Measurements from ENCODE around the gene VASP. TPM values are rescaled to one million over a fixed set of nuclear protein-coding genes. Genes with fewer than 3 reads are reported as not detected.
A peak's percentile ranks its signal among the peaks of the same experiment; 100 is the strongest.

Gene VASP
- total and polyA plus RNA-seq, 2 of the 13 experiments (the other 11 are each of a cell fraction or from before 2014, with no cell fraction given): 41.8 to 67.1 TPM

DNA sequence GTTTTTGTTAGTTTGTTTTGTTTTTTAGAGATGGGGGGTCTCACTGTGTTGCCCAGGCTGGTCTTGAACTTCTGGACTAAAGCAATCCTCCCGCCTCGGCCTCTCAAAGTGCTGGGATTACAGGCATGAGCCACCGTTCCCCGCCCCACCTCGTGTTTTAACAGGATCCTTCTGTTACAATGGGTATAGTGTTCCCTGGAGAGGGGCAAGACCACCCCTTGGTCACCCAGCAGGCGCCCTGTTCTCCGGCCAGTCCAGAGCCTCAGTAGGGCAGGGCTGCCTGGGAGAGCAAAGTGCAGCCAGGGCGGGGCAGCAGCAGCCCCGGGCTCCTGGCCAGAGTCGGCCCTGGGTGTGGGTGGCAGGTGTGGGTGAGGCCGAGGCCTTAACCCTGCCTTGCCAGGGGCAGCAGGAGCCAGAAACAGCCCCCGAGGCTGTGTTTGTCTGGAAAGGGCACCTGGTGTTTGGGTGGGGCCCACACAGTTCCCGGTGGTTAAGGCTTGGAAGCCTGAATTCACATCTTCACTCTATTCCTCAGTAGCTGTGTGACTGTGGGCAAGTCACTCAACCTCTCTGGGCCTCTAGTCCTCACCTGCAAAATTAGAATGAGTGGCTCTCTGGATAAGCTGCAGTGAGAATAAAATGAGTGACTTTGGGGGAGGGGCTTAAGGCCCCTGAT lies 7.2 kb downstream of the VASP start (continued):
- peak; percentile 80; the same call in 1 of the 2 replicates for TF ChIP-seq NFKB2 (CRISPR knock-in tag; IDR thresholded peaks at IDR 0.05; ENCODE audit: borderline replicate concordance)
- 0 out of 2 replicates have a peak, but pooled peaks have one; percentile 58 for TF ChIP-seq RFXAP (CRISPR knock-in tag; IDR thresholded peaks at IDR 0.05; ENCODE audit: borderline replicate concordance)
- TF ChIP-seq, protein P1, sequence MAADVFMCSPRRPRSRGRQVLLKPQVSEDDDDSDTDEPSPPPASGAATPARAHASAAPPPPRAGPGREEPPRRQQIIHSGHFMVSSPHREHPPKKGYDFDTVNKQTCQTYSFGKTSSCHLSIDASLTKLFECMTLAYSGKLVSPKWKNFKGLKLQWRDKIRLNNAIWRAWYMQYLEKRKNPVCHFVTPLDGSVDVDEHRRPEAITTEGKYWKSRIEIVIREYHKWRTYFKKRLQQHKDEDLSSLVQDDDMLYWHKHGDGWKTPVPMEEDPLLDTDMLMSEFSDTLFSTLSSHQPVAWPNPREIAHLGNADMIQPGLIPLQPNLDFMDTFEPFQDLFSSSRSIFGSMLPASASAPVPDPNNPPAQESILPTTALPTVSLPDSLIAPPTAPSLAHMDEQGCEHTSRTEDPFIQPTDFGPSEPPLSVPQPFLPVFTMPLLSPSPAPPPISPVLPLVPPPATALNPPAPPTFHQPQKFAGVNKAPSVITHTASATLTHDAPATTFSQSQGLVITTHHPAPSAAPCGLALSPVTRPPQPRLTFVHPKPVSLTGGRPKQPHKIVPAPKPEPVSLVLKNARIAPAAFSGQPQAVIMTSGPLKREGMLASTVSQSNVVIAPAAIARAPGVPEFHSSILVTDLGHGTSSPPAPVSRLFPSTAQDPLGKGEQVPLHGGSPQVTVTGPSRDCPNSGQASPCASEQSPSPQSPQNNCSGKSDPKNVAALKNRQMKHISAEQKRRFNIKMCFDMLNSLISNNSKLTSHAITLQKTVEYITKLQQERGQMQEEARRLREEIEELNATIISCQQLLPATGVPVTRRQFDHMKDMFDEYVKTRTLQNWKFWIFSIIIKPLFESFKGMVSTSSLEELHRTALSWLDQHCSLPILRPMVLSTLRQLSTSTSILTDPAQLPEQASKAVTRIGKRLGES (CRISPR knock-in tag; IDR thresholded peaks at IDR 0.05; ENCODE audit: borderline replicate concordance): no peak
- no peak for TF ChIP-seq CHD2 (IDR thresholded peaks at IDR 0.05; ENCODE audit: low read depth, low read length)
- TF ChIP-seq, protein P2, sequence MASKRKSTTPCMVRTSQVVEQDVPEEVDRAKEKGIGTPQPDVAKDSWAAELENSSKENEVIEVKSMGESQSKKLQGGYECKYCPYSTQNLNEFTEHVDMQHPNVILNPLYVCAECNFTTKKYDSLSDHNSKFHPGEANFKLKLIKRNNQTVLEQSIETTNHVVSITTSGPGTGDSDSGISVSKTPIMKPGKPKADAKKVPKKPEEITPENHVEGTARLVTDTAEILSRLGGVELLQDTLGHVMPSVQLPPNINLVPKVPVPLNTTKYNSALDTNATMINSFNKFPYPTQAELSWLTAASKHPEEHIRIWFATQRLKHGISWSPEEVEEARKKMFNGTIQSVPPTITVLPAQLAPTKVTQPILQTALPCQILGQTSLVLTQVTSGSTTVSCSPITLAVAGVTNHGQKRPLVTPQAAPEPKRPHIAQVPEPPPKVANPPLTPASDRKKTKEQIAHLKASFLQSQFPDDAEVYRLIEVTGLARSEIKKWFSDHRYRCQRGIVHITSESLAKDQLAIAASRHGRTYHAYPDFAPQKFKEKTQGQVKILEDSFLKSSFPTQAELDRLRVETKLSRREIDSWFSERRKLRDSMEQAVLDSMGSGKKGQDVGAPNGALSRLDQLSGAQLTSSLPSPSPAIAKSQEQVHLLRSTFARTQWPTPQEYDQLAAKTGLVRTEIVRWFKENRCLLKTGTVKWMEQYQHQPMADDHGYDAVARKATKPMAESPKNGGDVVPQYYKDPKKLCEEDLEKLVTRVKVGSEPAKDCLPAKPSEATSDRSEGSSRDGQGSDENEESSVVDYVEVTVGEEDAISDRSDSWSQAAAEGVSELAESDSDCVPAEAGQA (IDR thresholded peaks at IDR 0.05; ENCODE audit: low read depth): no peak
- TF ChIP-seq, protein P2 (CRISPR knock-in tag; IDR thresholded peaks at IDR 0.05; ENCODE audit: borderline replicate concordance): no peak
- TF ChIP-seq KDM2A (CRISPR knock-in tag; IDR thresholded peaks at IDR 0.05; ENCODE audit: borderline replicate concordance, low read depth): no peak; the same call in 1 of the 2 replicates
- TF ChIP-seq SALL1 (CRISPR knock-in tag; IDR thresholded peaks at IDR 0.05): peak; percentile 73
- no peak for TF ChIP-seq ZNF83 (CRISPR knock-in tag; IDR thresholded peaks at IDR 0.05; ENCODE audit: borderline replicate concordance)
- no peak for TF ChIP-seq RFX5 (IDR thresholded peaks at IDR 0.05; ENCODE audit: low read depth, low read length)
- no peak for TF ChIP-seq CENPT (CRISPR knock-in tag; IDR thresholded peaks at IDR 0.05; ENCODE audit: low read depth)
- no peak for TF ChIP-seq DNMT3B (CRISPR knock-in tag; conservative IDR thresholded peaks at IDR 0.05)
- no peak for TF ChIP-seq RAD51 (IDR thresholded peaks at IDR 0.05; ENCODE audit: borderline replicate concordance)
- TF ChIP-seq, protein P3, sequence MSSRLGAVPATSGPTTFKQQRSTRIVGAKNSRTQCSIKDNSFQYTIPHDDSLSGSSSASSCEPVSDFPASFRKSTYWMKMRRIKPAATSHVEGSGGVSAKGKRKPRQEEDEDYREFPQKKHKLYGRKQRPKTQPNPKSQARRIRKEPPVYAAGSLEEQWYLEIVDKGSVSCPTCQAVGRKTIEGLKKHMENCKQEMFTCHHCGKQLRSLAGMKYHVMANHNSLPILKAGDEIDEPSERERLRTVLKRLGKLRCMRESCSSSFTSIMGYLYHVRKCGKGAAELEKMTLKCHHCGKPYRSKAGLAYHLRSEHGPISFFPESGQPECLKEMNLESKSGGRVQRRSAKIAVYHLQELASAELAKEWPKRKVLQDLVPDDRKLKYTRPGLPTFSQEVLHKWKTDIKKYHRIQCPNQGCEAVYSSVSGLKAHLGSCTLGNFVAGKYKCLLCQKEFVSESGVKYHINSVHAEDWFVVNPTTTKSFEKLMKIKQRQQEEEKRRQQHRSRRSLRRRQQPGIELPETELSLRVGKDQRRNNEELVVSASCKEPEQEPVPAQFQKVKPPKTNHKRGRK (CRISPR knock-in tag; IDR thresholded peaks at IDR 0.05): no peak
- no peak for TF ChIP-seq PRPF4 (IDR thresholded peaks at IDR 0.05; ENCODE audit: low read depth, low read length, poor library complexity, severe bottlenecking)
- peak; percentile 61; the same call in 1 of the 2 replicates for TF ChIP-seq GFI1 (CRISPR knock-in tag; IDR thresholded peaks at IDR 0.05; ENCODE audit: borderline replicate concordance)
- TF ChIP-seq ZNF558 (CRISPR knock-in tag; IDR thresholded peaks at IDR 0.05; ENCODE audit: borderline replicate concordance): no peak
- TF ChIP-seq, protein P4, sequence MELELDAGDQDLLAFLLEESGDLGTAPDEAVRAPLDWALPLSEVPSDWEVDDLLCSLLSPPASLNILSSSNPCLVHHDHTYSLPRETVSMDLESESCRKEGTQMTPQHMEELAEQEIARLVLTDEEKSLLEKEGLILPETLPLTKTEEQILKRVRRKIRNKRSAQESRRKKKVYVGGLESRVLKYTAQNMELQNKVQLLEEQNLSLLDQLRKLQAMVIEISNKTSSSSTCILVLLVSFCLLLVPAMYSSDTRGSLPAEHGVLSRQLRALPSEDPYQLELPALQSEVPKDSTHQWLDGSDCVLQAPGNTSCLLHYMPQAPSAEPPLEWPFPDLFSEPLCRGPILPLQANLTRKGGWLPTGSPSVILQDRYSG (CRISPR knock-in tag; IDR thresholded peaks at IDR 0.05): no peak
